Transverse colon (tissue), 3 donors: ENCODE results near the gene RAB3C.

ENCODE experiments used
- POLR2A ChIP-seq: fragments of 450-650 bp; IDR thresholded peaks from one replicate; pipeline ENCODE4 v1.6.1; 2016; ENCODE audit warnings: antibody characterized with exemption, mild to moderate bottlenecking, moderate library complexity
- TF ChIP-seq, protein P1 (sequence below), 5 experiments: fragments of 200-600 bp in 3 of 5; fragments of 450-650 bp in 2 of 5; sonication (generic) in 3 of 5; IDR thresholded peaks; 1 replicate in 2 of 5; 2 replicates in 3 of 5; pipeline ENCODE4 v1.5.1; 2016 to 2017; ENCODE audit warnings: antibody characterized with exemption in 5 of 5, inconsistent platforms in 3 of 5, mild to moderate bottlenecking in 2 of 5, moderate library complexity in 1 of 5

DNA sequence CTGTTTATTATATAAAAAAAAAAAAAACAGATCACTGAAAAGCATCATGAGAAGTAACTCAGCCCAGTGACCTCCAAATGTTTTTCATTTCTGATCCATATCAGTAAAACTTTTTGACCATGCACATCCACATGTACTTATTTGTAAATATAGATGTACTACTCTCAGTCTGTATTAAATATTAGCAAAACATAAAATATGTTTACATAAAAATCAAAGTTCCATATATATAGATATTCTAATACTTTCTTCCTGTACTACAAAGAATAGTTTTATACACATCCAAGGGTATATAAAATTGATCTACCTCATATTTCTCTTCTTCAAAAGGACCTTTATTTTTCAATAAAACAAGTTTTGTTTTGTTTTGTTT lies 309.1 kb downstream of the RAB3C start:
- TF ChIP-seq POLR2A: no peak
- TF ChIP-seq, protein P1, sequence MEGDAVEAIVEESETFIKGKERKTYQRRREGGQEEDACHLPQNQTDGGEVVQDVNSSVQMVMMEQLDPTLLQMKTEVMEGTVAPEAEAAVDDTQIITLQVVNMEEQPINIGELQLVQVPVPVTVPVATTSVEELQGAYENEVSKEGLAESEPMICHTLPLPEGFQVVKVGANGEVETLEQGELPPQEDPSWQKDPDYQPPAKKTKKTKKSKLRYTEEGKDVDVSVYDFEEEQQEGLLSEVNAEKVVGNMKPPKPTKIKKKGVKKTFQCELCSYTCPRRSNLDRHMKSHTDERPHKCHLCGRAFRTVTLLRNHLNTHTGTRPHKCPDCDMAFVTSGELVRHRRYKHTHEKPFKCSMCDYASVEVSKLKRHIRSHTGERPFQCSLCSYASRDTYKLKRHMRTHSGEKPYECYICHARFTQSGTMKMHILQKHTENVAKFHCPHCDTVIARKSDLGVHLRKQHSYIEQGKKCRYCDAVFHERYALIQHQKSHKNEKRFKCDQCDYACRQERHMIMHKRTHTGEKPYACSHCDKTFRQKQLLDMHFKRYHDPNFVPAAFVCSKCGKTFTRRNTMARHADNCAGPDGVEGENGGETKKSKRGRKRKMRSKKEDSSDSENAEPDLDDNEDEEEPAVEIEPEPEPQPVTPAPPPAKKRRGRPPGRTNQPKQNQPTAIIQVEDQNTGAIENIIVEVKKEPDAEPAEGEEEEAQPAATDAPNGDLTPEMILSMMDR (IDR thresholded peaks at IDR 0.05): peak in 1 of 5 experiments; percentile 10
